Measurements from ENCODE around the gene GALC. TPM values are rescaled to one million over a fixed set of nuclear protein-coding genes. Genes with fewer than 3 reads are reported as not detected.

The GALC gene
- total and polyA plus RNA-seq, 2 donors (not counting 3 experiments of a cell fraction or from before 2014, with no cell fraction given): 12.4 to 14.2 TPM

DNA sequence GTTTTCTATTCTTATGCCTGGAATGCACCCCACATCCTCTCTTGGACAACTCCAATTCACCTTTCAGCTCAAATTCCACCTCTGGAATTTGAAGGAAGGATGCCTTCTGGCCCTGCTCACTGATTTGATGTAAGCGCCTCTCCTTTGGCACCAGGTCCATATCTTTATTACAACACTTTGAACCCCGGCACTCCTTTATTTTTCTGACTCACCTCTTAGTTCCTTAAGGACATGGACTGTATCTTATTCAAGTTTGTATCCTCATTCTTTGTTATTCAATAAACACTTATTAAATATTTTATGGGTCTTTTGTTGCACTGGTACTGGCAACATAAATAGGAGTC lies 3.1 kb downstream of the GALC start:
- Histone ChIP-seq H3K27ac (ENCODE audit: insufficient read depth, low read depth, low read length) (no peak overlapping the region), H3K36me3 (ENCODE audit: control insufficient read depth in 2 of 2, extremely low read depth in 1 of 2, insufficient read depth in 2 of 2, low read length in 2 of 2) (no peaks in the 10 kb centered on the region), H2AFZ (ENCODE audit: low read depth, low read length) (no peak overlapping the region), H3K4me2 (ENCODE audit: insufficient read depth, low read length) (no peak overlapping the region), H3K9ac (replicated peaks; ENCODE audit: extremely low read depth, insufficient read depth, low read length) (no peak overlapping the region), H4K20me1 (replicated peaks; ENCODE audit: control insufficient read depth, extremely low read depth, insufficient read depth, low read length) (no peaks in the 10 kb centered on the region), H3K9me1 (replicated peaks; ENCODE audit: control insufficient read depth, extremely low read depth, insufficient read depth, low read length) (no peaks in the 10 kb centered on the region), H3K27me3 (ENCODE audit: control insufficient read depth in 2 of 2, insufficient read depth in 2 of 2, low read length in 2 of 2) (no peaks in the 10 kb centered on the region), H3K9me3 (replicated peaks; ENCODE audit: control insufficient read depth, insufficient read depth, low read length) (no peaks in the 10 kb centered on the region), H3K4me3 (replicated peaks in 1 of 3; ENCODE audit: insufficient read depth in 1 of 3, low read depth in 1 of 3, low read length in 3 of 3) (no peak overlapping the region), H3K4me1 (ENCODE audit: control insufficient read depth, extremely low read depth, insufficient read depth, low read length) (peaks cover 12% of the 10 kb centered on the region), H3K79me2 (ENCODE audit: control insufficient read depth, insufficient read depth, low read length) (no peaks in the 10 kb centered on the region)
- dilution Hi-C loops (cut with MboI; ENCODE audit: extremely low pct_ligation_motif_present, low sequenced_read_pairs): no loop called here
- DNase-seq (ENCODE audit: low read depth, low spot score) (no peak), FAIRE-seq (no peak)
- TF ChIP-seq MYC (IDR thresholded peaks at IDR 0.05; ENCODE audit: low read depth, low read length) (no peak), EZH2 (IDR thresholded peaks at IDR 0.05; ENCODE audit: borderline replicate concordance, low read depth, low read length, severe bottlenecking) (no peak), POLR2AphosphoS5 (IDR thresholded peaks at IDR 0.05; ENCODE audit: insufficient read depth, low read depth, low read length) (no peak)
- CTCF ChIA-PET: interaction anchor here (1.5 kb wide), 1 partner anchor 25 kb away, joined by 3 read pairs; no protein-coding TSS in a partner anchor
- intact Hi-C loops (cut with micrococcal nuclease): loop anchor here (5.0 kb wide), 2 partner anchors 397 to 572 kb away; partner anchors contain the start of genes SPATA7 and ZC3H14
- POLR2A ChIA-PET: no interaction called here
- BruUV-seq (replicated peaks): no TSS peak

DNA sequence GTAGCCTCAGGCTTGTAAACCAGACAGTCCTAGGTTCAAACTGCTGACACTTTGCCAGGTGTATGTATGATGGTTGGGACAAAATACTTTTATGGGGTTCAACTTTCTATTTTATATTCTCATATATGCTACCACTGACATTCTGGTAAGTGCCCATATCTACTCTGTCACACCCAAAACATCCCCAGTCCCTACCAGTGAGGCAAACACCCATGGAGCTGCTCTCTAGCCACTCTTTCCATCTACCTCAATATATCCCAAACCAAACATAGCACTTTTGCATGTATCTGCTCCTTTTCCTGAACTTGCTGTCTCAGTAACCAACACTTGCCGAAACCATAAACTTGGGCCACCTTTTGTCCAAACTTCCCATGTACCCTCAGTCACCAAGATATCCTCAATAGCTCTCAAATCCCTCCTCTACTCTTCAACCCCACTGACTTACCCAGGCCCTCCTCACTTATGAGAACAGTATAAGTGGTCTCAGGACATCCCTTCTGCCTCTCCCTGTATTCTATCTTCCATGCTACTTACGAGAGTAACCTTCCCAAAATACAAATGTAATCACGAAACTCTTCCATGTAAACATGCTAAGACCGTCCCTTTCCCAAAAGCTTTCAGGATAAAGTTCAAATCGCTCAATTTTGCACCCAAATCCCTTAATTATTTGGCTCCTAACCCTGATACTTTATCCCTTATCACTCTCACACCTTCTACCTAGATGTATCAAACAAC lies 3.6 kb downstream of the GALC start:
- dilution Hi-C loops (cut with MboI; ENCODE audit: extremely low pct_ligation_motif_present, low sequenced_read_pairs): no loop called here
- BruUV-seq (replicated peaks): no TSS peak

More for the DNA sequence above, 3.6 kb downstream of the GALC start:
- no peaks in the 10 kb centered on the region for H4K20me1 ChIP-seq (replicated peaks; ENCODE audit: control insufficient read depth, extremely low read depth, insufficient read depth, low read length)
- no peaks in the 10 kb centered on the region for H3K79me2 ChIP-seq (ENCODE audit: control insufficient read depth, insufficient read depth, low read length)
- FAIRE-seq (no peak), DNase-seq (ENCODE audit: low read depth, low spot score) (no peak)
- no peak overlapping the region for H3K27ac ChIP-seq (ENCODE audit: insufficient read depth, low read depth, low read length)
- ChIA-PET POLR2A (no interaction called here), CTCF (interaction anchor here (1.5 kb wide), 1 partner anchor 25 kb away, joined by 3 read pairs; no protein-coding TSS in a partner anchor)
- H2AFZ ChIP-seq (ENCODE audit: low read depth, low read length): no peak overlapping the region
- TF ChIP-seq, protein P1, sequence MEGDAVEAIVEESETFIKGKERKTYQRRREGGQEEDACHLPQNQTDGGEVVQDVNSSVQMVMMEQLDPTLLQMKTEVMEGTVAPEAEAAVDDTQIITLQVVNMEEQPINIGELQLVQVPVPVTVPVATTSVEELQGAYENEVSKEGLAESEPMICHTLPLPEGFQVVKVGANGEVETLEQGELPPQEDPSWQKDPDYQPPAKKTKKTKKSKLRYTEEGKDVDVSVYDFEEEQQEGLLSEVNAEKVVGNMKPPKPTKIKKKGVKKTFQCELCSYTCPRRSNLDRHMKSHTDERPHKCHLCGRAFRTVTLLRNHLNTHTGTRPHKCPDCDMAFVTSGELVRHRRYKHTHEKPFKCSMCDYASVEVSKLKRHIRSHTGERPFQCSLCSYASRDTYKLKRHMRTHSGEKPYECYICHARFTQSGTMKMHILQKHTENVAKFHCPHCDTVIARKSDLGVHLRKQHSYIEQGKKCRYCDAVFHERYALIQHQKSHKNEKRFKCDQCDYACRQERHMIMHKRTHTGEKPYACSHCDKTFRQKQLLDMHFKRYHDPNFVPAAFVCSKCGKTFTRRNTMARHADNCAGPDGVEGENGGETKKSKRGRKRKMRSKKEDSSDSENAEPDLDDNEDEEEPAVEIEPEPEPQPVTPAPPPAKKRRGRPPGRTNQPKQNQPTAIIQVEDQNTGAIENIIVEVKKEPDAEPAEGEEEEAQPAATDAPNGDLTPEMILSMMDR (IDR thresholded peaks at IDR 0.05; ENCODE audit: extremely low read depth in 1 of 2, insufficient read depth in 1 of 2, low read depth in 1 of 2, low read length in 2 of 2): no peak
- TF ChIP-seq EZH2 (IDR thresholded peaks at IDR 0.05; ENCODE audit: borderline replicate concordance, low read depth, low read length, severe bottlenecking) (no peak), POLR2A (IDR thresholded peaks at IDR 0.05; ENCODE audit: low read depth, low read length) (no peak), FOS (IDR thresholded peaks at IDR 0.05; ENCODE audit: borderline replicate concordance, insufficient read depth, low read length) (no peak), JUN (IDR thresholded peaks at IDR 0.05; ENCODE audit: borderline replicate concordance, insufficient read depth, insufficient read length, low read depth) (no peak), POLR2AphosphoS5 (IDR thresholded peaks at IDR 0.05; ENCODE audit: insufficient read depth, low read depth, low read length) (no peak), MYC (IDR thresholded peaks at IDR 0.05; ENCODE audit: low read depth, low read length) (no peak), GATA2 (IDR thresholded peaks at IDR 0.05; ENCODE audit: insufficient read depth, insufficient read length, low read depth, low read length) (no peak)
- TF ChIP-seq, protein P2, sequence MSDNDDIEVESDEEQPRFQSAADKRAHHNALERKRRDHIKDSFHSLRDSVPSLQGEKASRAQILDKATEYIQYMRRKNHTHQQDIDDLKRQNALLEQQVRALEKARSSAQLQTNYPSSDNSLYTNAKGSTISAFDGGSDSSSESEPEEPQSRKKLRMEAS (IDR thresholded peaks at IDR 0.05; ENCODE audit: insufficient read depth, insufficient read length): no peak
- H3K9me1 ChIP-seq (replicated peaks; ENCODE audit: control insufficient read depth, extremely low read depth, insufficient read depth, low read length): no peaks in the 10 kb centered on the region
- no peaks in the 10 kb centered on the region for H3K36me3 ChIP-seq (ENCODE audit: control insufficient read depth in 2 of 2, extremely low read depth in 1 of 2, insufficient read depth in 2 of 2, low read length in 2 of 2)
- no peak overlapping the region for H3K9ac ChIP-seq (replicated peaks; ENCODE audit: extremely low read depth, insufficient read depth, low read length)
- H3K27me3 ChIP-seq (ENCODE audit: control insufficient read depth in 2 of 2, insufficient read depth in 2 of 2, low read length in 2 of 2): no peaks in the 10 kb centered on the region
- intact Hi-C loops (cut with micrococcal nuclease): no loop called here
- H3K4me1 ChIP-seq (ENCODE audit: control insufficient read depth, extremely low read depth, insufficient read depth, low read length): peaks cover 12% of the 10 kb centered on the region
- H3K4me3 ChIP-seq (replicated peaks in 1 of 3; ENCODE audit: insufficient read depth in 1 of 3, low read depth in 1 of 3, low read length in 3 of 3): no peak overlapping the region
- no peaks in the 10 kb centered on the region for H3K9me3 ChIP-seq (replicated peaks; ENCODE audit: control insufficient read depth, insufficient read depth, low read length)
- no peak overlapping the region for H3K4me2 ChIP-seq (ENCODE audit: insufficient read depth, low read length)

Data from endothelial cell of umbilical vein (primary cell).